ENCODE measurements around the gene IGF2BP3.

The IGF2BP3 gene

GRCh38 chr7:23293500-23294073, 176.7 kb downstream of the IGF2BP3 start:
- no peak for DNase-seq

GRCh38 chr7:23292623-23293022, 177.7 kb downstream of the IGF2BP3 start:
- DNase-seq: no peak

- no peak for DNase-seq
These were observed 178.2 kb downstream of the IGF2BP3 start for GRCh38 chr7:23291957-23292560.

GRCh38 chr7:23290993-23291392, 179.3 kb downstream of the IGF2BP3 start:
- no peak for DNase-seq

GRCh38 chr7:23287612-23288011, 182.7 kb downstream of the IGF2BP3 start:
- DNase-seq: peak in 2 of 4 experiments; percentile 33 to 48

- DNase-seq: peak in 1 of 4 experiments; percentile 21
These were observed 184.3 kb downstream of the IGF2BP3 start for GRCh38 chr7:23285657-23286646.

- no peak for DNase-seq
These were observed 185.4 kb downstream of the IGF2BP3 start for GRCh38 chr7:23284871-23285270.

- peak in 1 of 4 experiments; percentile 11 for DNase-seq
These were observed 187.2 kb downstream of the IGF2BP3 start for GRCh38 chr7:23283086-23283485.

GRCh38 chr7:23279819-23280525, 190.3 kb downstream of the IGF2BP3 start:
- DNase-seq: no peak

GRCh38 chr7:23277359-23277989, 192.8 kb downstream of the IGF2BP3 start:
- DNase-seq: peak; percentile 55 to 81 (median 66)

- DNase-seq: no peak
These were observed 193.3 kb downstream of the IGF2BP3 start for GRCh38 chr7:23276947-23277346.

- DNase-seq: peak in 3 of 4 experiments; percentile 15 to 34 (median 25)
These were observed 193.9 kb downstream of the IGF2BP3 start for GRCh38 chr7:23276376-23276775.

GRCh38 chr7:23275912-23276311, 194.4 kb downstream of the IGF2BP3 start:
- DNase-seq: no peak

GRCh38 chr7:23273141-23273599, 197.1 kb downstream of the IGF2BP3 start:
- DNase-seq: peak; percentile 66 to 86 (median 74)

- DNase-seq: no peak
These were observed 198.0 kb downstream of the IGF2BP3 start for GRCh38 chr7:23272275-23272674.

- DNase-seq: no peak
These were observed 201.5 kb downstream of the IGF2BP3 start for GRCh38 chr7:23268746-23269145.

- DNase-seq: no peak
These were observed 202.1 kb downstream of the IGF2BP3 start for GRCh38 chr7:23268167-23268566.

- no peak for DNase-seq
These were observed 202.9 kb downstream of the IGF2BP3 start for GRCh38 chr7:23267357-23267756.

GRCh38 chr7:23266918-23267317, 203.4 kb downstream of the IGF2BP3 start:
- DNase-seq: no peak

GRCh38 chr7:23264916-23265458, 205.3 kb downstream of the IGF2BP3 start:
- DNase-seq: no peak

- DNase-seq: peak; percentile 73 to 85 (median 80)
These were observed 208.3 kb downstream of the IGF2BP3 start for GRCh38 chr7:23261843-23262452.

Data from suppressor macrophage (primary cell).